ENCODE data around the gene PTAFR.

PTAFR gene, protein sequence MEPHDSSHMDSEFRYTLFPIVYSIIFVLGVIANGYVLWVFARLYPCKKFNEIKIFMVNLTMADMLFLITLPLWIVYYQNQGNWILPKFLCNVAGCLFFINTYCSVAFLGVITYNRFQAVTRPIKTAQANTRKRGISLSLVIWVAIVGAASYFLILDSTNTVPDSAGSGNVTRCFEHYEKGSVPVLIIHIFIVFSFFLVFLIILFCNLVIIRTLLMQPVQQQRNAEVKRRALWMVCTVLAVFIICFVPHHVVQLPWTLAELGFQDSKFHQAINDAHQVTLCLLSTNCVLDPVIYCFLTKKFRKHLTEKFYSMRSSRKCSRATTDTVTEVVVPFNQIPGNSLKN

DNA sequence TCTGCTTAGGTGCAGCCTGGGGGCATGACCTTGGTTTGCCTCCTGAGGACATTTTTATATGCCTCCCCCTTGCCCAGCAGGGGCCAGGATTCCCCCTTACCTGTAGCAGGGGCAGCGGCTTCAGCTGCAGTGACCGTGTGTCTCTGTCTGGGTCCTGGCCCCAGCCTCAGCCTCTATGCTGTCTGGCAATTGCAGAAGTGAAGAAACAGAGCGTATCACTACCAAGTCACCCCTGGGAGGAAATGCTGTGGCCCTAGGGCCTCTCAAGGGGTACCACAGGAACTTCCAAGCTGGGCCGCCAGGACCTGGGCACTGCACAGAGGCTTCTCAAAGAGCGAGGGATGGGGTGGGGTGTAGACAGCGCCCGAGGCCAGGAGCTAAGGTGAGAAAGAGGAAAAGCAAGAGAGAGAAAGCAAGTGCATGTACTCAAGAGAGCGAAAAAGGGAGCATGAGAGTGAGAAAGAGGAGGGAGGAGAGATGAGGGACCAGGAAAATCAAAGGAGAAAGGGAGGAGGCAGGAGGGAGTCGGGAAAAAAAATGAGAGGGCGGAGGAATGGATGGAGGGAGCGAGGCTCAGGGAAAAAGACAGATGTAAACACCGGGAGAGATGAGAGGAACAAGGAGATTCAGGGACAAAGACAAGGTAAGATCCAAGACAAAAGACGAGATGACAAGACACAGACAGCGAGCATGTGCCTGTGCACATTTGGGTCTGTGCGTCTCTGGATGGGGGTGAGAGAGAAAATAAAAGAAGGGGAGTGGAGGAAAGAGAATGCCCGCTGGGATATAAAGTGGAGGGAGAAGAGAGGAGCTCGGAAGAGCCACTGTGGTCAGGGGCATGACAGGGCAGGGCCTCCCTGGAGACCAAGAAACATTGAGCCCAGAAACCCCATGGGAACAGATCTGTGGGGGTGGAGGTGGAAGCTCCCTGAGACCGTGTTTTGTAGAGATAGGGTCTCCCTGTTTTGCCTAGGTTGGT lies at the start of gene PTAFR:
TSS of gene PTAFR (minus strand) at position 199 of the 979 bp plus-strand sequence. CDS start 25,669 bp downstream, outside the sequence.
- Mint-ChIP-seq H3K4me3 (peak within 1 kb of the TSS; percentile 62 to 73), H3K27ac (peak within 1 kb of the TSS; percentile 44), H3K36me3 (peaks cover 0 to 4% of the 10 kb centered on the region in 2 donors), H3K4me1 (peaks cover 61 to 87% of the 10 kb centered on the region in 2 donors), H3K27me3 (peaks cover 0 to 4% of the 10 kb centered on the region in 2 donors), H3K9me3 (no peaks in the 10 kb centered on the region)
- ATAC-seq (replicated peaks) = peak; percentile 77 to 79
- DNase-seq = peak; percentile 63

DNA sequence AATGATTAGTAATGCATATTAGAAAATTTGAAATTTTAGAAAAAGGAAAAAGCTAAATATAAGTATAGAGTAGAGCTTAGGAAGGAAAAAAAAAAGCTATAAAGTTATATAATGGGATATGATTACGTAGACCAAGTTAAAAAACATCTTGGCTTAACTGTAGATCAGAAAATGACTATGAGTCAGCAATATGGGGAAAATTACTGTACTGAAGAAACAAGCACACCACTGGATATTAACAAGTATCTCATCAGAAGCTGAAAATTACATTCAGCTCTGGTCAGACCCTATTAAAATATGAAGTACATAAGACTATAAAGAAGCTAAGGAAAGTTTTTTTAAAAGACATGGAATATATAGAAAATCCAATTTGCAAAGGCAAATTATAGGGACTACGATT lies 36.8 kb upstream of the PTAFR start:
- Mint-ChIP-seq H3K4me3 (no peak overlapping the region), H3K9me3 (no peaks in the 10 kb centered on the region), H3K27ac (no peak overlapping the region), H3K36me3 (peaks cover 14 to 23% of the 10 kb centered on the region in 2 donors), H3K4me1 (peaks cover 0 to 10% of the 10 kb centered on the region in 2 donors), H3K27me3 (no peaks in the 10 kb centered on the region)
- DNase-seq (no peak), ATAC-seq (replicated peaks) (no peak)

DNA sequence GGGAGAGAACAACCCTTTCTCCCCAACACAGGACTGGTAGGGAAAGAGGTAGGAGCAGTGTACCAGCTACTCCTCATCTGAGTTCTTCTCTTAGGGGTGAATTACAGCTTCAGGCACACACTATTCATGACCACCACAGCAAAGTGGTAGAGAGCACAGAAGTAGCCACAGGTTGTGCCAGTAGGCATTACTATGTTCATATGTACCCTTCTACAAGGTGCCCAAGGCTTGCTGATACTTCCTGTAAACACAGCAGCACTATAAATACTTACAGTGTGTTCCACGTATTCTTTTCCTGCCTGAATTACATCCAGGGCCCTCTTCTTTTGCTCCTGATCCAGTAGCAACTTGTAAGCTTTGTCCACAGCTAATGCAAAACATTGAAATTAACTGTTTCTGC lies 33.2 kb upstream of the PTAFR start:
- H3K9me3 Mint-ChIP-seq = no peaks in the 10 kb centered on the region
- H3K27ac Mint-ChIP-seq = no peak overlapping the region
- peaks cover 10 to 18% of the 10 kb centered on the region in 2 donors for H3K36me3 Mint-ChIP-seq
- no peaks in the 10 kb centered on the region for H3K27me3 Mint-ChIP-seq
- H3K4me3 Mint-ChIP-seq = no peak overlapping the region
- ATAC-seq (replicated peaks) = no peak
- no peak for DNase-seq
- H3K4me1 Mint-ChIP-seq = no peaks in the 10 kb centered on the region

DNA sequence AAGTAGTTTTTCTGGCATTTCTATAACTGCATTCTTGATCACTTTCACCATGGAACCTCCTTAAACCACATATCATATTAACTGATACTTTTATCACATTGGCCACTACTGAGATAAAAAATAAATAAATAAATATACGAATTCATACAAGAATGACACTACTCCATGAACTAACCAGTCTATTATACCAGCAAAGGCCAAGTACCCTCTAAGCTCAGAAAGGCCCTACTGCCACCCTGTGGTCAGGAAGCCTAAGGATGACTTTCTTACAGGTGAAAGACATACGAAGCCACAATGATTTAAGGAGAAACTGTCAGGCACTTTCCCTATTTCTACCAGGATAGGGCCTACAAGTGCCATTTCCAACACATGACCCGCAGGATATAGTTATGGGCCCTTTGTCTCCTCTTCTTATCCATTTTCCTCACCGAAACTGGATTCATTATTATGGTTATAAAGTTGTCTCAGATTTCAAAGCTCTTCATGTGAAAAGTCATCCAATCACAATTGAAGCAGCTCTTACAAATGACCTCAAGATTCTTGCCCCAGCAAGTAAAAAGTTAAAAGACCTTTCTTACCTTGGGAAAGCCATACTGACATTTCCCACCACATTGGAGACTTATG lies 32.4 kb upstream of the PTAFR start:
- DNase-seq = peak; percentile 30
- Mint-ChIP-seq H3K4me1 (no peaks in the 10 kb centered on the region), H3K36me3 (peaks cover 13 to 24% of the 10 kb centered on the region in 2 donors), H3K4me3 (no peak overlapping the region), H3K9me3 (no peaks in the 10 kb centered on the region), H3K27ac (no peak overlapping the region), H3K27me3 (no peaks in the 10 kb centered on the region)
- peak; percentile 87 for ATAC-seq (replicated peaks)

DNA sequence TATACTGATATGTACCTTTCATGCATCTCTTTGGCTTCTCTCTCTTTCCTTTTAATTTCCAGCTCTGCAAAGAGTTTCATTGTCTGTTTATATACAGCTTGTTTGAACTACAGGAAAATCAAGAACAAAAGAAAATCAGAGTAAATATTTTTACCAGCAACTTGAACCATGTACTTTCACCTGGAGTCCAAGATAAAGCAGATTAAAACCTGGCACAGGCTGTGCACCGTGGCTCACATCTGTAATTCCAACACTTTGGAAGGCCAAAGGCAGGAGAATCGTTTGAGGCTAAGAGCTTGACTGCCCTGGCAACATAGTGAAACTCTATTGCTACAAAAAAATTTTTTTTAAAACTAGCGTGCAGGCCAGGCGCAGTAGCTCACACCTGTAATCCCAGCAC lies 28.8 kb upstream of the PTAFR start:
- Mint-ChIP-seq H3K4me3 (no peak overlapping the region), H3K4me1 (peaks cover 10 to 14% of the 10 kb centered on the region in 2 donors), H3K27ac (no peak overlapping the region), H3K27me3 (no peaks in the 10 kb centered on the region), H3K36me3 (peaks cover 28 to 37% of the 10 kb centered on the region in 2 donors), H3K9me3 (no peaks in the 10 kb centered on the region)
- ATAC-seq (replicated peaks) = no peak
- DNase-seq = no peak

DNA sequence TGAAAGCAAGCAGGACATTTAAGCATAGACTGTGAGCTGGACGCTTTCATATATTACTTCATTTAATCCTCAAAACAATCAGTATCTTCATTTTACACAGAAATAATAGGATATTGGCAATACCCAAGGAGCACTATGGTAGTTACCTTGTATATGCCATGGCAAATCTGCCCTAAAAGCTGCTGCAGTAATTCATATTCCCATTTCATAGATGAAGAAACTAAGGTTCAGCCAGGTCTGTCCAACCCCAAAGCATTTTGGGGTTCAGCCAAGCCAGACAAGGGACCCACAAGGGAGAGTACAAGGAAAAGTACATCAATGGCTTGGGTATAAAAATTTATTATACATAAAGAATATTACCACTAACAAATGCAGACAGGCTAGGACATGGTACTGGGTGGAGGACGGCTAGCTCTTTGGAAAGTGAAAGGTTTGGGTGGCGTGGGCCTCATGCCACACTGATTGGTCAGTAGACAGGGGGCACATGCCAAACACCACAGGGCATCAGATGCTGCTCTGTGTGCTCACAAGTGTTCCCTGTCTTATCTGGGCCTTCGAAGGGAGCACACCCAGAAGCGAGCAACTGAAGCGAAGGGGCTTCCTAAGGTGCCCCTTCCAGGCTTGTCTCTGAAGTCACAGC lies 23.9 kb upstream of the PTAFR start:
- Mint-ChIP-seq H3K4me3 (peak overlapping the region in 1 of 2 donors; percentile 37), H3K4me1 (peaks cover 28 to 40% of the 10 kb centered on the region in 2 donors), H3K36me3 (peaks cover 50 to 63% of the 10 kb centered on the region in 2 donors), H3K9me3 (peaks cover 2 to 4% of the 10 kb centered on the region in 2 donors), H3K27me3 (no peaks in the 10 kb centered on the region), H3K27ac (peak overlapping the region; percentile 59)
- DNase-seq = no peak
- no peak for ATAC-seq (replicated peaks)

DNA sequence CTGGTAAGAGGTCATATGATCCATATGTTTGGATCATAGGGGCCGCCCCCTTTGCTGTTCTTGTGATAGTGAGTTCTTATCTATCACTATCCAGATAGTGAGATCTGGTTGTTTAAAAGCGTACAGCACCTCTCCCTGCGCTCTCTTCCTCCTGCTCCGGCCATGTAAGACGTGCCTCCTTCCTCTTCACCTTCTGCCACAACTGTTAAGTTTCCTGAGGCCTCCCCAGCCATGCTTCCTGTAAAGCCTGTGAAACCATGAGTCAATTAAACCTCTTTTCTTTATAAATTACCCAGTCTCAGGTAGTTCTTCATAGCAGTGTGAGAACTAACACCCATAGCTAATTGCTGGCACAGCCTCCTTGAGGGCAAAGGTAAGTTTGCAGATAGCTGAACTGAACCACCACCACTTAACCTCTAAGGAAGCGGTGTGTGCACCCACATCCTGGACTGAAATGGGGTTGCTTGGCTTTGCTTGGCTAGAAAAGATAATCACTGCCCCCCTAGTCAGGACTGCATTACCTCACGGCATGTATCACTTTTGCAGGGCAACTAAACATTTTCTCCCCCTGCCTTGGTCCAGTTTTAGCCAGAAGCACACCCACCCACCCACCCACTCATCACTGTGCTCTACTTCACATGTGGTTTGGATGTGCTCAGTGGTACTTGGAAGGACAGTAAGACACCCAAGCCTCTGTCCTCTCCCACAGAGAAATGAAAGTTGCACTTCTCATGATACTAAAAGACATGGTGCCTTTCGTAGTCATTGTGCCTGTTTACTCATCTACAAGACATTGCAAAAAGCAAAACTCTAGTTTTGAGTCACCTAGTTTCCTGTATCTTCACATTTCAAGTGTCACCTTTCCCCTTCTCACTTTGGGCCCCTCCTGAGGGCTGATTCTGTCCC lies 23.1 kb upstream of the PTAFR start:
- no peaks in the 10 kb centered on the region for H3K27me3 Mint-ChIP-seq
- peaks cover 28 to 40% of the 10 kb centered on the region in 2 donors for H3K4me1 Mint-ChIP-seq
- peak; percentile 94 to 95 for ATAC-seq (replicated peaks)
- peak overlapping the region; percentile 65 to 78 for H3K4me3 Mint-ChIP-seq
- peak; percentile 68 for DNase-seq
- peaks cover 2 to 4% of the 10 kb centered on the region in 2 donors for H3K9me3 Mint-ChIP-seq
- peaks cover 50 to 59% of the 10 kb centered on the region in 2 donors for H3K36me3 Mint-ChIP-seq
- H3K27ac Mint-ChIP-seq = peak overlapping the region; percentile 94

DNA sequence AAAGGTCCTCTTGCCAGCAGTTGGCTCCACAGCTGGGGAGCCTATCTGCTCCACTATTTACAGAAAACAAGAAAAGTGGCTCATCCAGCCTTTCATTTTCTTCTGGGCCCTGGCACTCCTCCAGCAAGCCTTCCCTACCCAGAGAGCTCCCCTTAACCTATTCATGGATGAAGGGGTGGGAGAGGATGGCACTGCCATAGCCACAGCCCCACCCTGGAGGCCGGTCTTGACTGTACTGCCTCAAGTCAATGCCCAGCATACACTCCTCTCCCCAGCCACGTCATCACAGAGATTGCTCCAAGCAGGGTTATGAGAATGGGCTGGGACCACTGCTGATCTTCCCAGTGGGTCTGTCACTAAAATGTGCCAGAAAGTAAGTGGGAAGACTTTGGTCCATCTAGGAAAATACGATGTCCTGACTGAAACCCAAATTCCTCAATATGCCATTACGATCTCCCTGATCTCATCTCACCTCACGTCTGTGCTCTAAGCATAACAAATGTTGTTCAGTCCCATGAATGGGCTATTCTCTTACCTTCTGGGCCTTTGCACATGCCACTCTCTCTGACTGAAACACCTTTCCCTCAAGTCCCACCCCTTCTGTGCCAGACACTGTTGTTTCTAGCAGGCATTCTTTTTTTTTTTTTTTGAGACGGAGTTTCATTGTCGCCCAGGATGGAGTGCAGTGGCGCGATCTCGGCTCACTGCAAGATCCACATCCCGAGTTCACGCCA lies 21.4 kb upstream of the PTAFR start:
- H3K4me1 Mint-ChIP-seq = peaks cover 28 to 40% of the 10 kb centered on the region in 2 donors
- no peak overlapping the region for H3K4me3 Mint-ChIP-seq
- H3K9me3 Mint-ChIP-seq = peaks cover 2 to 4% of the 10 kb centered on the region in 2 donors
- peaks cover 48 to 50% of the 10 kb centered on the region in 2 donors for H3K36me3 Mint-ChIP-seq
- no peak overlapping the region for H3K27ac Mint-ChIP-seq
- ATAC-seq (replicated peaks) = no peak
- no peak for DNase-seq
- no peaks in the 10 kb centered on the region for H3K27me3 Mint-ChIP-seq

DNA sequence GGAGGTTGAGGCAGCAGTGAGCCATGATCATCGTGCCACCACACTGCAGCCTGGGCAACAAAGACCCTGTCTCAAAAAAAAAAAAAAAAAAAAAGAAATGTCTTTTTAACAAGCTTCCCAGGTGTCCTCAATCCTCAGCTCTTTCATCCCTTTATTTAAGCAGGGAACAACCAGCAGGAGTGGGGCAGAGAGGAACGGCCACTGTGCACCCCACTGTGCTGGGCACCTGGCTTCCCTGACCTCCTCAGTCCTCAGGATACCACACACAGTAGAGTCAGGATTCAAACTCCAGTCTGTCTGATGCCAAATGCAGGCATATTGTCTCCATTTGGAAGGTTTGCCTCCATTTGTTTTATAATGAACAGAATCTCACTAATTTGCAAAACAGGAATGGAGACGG lies 19.8 kb upstream of the PTAFR start:
- no peak overlapping the region for H3K4me3 Mint-ChIP-seq
- DNase-seq (no peak), ATAC-seq (replicated peaks) (no peak)
- H3K27ac Mint-ChIP-seq = no peak overlapping the region
- H3K36me3 Mint-ChIP-seq = peaks cover 44 to 48% of the 10 kb centered on the region in 2 donors
- peaks cover 28 to 37% of the 10 kb centered on the region in 2 donors for H3K4me1 Mint-ChIP-seq
- H3K27me3 Mint-ChIP-seq = no peaks in the 10 kb centered on the region
- peaks cover 2 to 4% of the 10 kb centered on the region in 2 donors for H3K9me3 Mint-ChIP-seq

DNA sequence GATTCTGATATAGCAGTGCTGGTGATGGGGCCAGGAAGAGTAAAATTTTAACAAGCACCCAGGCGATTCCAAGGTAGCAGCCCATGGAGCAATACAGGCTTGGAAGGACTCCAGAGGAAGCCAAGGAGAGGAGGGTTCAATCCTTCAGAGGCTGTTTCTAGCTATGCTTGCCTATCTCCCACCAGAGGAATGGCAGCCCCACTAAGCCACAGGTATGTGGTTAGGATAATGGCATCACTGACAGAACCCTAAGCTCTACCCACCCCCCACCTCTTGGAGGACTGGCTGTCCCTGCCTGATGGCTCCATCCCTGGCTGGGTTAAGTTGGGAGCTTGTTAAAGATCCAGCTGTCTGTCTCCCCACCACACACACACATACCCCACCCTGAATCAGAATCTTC lies 19.3 kb upstream of the PTAFR start:
- no peak overlapping the region for H3K4me3 Mint-ChIP-seq
- ATAC-seq (replicated peaks) (no peak), DNase-seq (no peak)
- no peaks in the 10 kb centered on the region for H3K27me3 Mint-ChIP-seq
- H3K36me3 Mint-ChIP-seq = peaks cover 38 to 43% of the 10 kb centered on the region in 2 donors
- peaks cover 25 to 34% of the 10 kb centered on the region in 2 donors for H3K4me1 Mint-ChIP-seq
- H3K9me3 Mint-ChIP-seq = peaks cover 2 to 4% of the 10 kb centered on the region in 2 donors
- no peak overlapping the region for H3K27ac Mint-ChIP-seq

DNA sequence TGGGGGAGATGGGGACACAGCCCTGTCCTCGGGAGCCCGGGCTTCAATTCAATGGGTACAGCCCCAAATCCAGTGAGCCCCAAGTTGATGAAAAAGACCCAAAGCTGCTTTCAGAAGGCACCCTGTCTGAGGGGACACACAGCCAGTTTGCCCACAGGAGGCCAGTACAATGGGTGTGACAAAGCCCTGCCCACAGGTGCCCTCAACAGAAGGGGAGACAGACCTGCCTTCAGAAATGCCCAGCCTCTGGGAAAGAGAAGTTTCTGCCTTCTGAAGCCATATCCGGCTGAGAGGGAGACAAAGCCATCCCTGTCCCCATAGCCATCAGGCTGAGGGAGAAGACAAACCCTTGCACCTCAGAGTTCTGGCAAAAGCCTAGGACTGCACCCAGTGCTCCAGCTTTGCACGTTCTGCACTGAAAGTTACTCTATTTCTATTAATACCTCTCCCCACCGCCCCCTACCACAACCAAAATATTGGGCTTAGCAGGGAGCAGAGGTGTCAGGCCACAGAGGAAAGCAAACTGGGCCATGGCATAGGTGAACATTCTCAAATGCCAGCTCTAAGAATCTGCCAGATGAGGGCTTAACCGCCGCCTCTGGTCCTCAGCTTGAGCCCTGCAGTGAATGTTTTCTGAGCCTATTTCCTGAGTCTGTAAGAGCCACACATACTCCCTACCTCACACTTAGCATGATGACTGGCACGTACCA lies 18.0 kb upstream of the PTAFR start:
- no peak for ATAC-seq (replicated peaks)
- Mint-ChIP-seq H3K36me3 (peaks cover 31 to 33% of the 10 kb centered on the region in 2 donors), H3K9me3 (peaks cover 2 to 4% of the 10 kb centered on the region in 2 donors), H3K27me3 (no peaks in the 10 kb centered on the region), H3K4me1 (peaks cover 16 to 25% of the 10 kb centered on the region in 2 donors), H3K4me3 (no peak overlapping the region), H3K27ac (no peak overlapping the region)
- DNase-seq = no peak

DNA sequence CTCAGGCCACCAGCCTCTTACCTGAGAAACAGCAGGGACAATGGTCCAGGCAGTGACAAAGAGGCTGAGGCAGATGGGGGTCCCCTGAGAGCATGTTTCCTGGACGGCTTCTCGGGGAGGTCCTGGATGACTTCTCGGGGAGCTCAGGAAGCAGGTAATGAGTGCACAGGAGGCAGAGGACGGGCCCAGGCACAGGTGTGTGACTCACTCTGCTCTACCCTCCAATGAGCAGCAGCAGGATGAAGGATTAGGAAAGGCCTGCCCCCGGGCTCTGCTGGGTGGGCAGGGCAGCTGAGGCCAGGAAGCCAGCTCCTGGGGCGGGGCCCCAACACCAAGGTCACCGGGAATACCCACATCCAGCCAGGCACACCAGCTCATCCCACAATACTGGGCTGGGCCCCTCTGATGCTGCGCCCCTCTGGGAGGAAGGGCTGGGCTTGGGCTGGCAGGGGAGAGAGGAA lies 17.2 kb upstream of the PTAFR start:
- Mint-ChIP-seq H3K4me1 (peaks cover 12 to 20% of the 10 kb centered on the region in 2 donors), H3K27ac (no peak overlapping the region), H3K27me3 (no peaks in the 10 kb centered on the region), H3K9me3 (no peaks in the 10 kb centered on the region), H3K36me3 (peaks cover 23 to 25% of the 10 kb centered on the region in 2 donors), H3K4me3 (no peak overlapping the region)
- no peak for DNase-seq
- no peak for ATAC-seq (replicated peaks)
